Measurements from ENCODE around the gene DPH6. TPM values are rescaled to one million over a fixed set of nuclear protein-coding genes. Genes with fewer than 3 reads are reported as not detected.

The DPH6 gene
- total RNA-seq, 4 donors from 2014 or later, result 30.6 to 49.0 (median 36.8) TPM

- Histone ChIP-seq H3K27me3 (no peaks in the 10 kb centered on the region), H3K9me3 (no peaks in the 10 kb centered on the region), H3K4me3 (replicated peaks in 1 of 3) (peak overlapping the region in 2 of 3 donors; percentile 52 to 74), H3K27ac (peak overlapping the region; percentile 96 to 99 (median 99)), H3K36me3 (no peaks in the 10 kb centered on the region), H3K4me1 (peaks cover 9 to 14% of the 10 kb centered on the region in 2 donors)
- TF ChIP-seq POLR2A (IDR thresholded peaks at IDR 0.05), result no peak
- no peak for TF ChIP-seq CTCF (IDR thresholded peaks at IDR 0.05)
- DNase-seq, result peak in 1 of 2 donors; percentile 3
- 58 to 81% methylated on average over 11 to 14 of the region's 14 CpGs for WGBS, 2 donors
- intact Hi-C loops (cut with DNase I), result no loop called here
These were observed 781 bp upstream of the DPH6 start for GRCh38 chr15:35546511-35547381.

GRCh38 chr15:35545316-35545823 lies 595 bp downstream of the DPH6 start:
- Histone ChIP-seq H3K36me3 (no peaks in the 10 kb centered on the region), H3K27ac (peak overlapping the region; percentile 96 to 99 (median 99)), H3K4me1 (peaks cover 9 to 14% of the 10 kb centered on the region in 2 donors), H3K27me3 (no peaks in the 10 kb centered on the region), H3K9me3 (no peaks in the 10 kb centered on the region), H3K4me3 (replicated peaks in 1 of 3) (peak overlapping the region; percentile 52 to 89 (median 74))
- DNase-seq, result peak; percentile 47 to 49
- intact Hi-C loops (cut with DNase I), result no loop called here
- 2 to 3% methylated on average over 15 of the region's 15 CpGs for WGBS, 2 donors
- TF ChIP-seq CTCF (IDR thresholded peaks at IDR 0.05), result no peak
- TF ChIP-seq POLR2A (IDR thresholded peaks at IDR 0.05), result no peak

- TF ChIP-seq CTCF (IDR thresholded peaks at IDR 0.05) (no peak), POLR2A (IDR thresholded peaks at IDR 0.05) (no peak)
- Histone ChIP-seq H3K4me1 (peaks cover 7 to 9% of the 10 kb centered on the region in 2 donors), H3K27ac (no peak overlapping the region), H3K36me3 (peaks cover 0 to 4% of the 10 kb centered on the region in 2 donors), H3K9me3 (no peaks in the 10 kb centered on the region), H3K4me3 (replicated peaks in 1 of 3) (no peak overlapping the region), H3K27me3 (no peaks in the 10 kb centered on the region)
- WGBS, 2 donors, result 78 to 80% methylated on average over 1 of the region's 1 CpG
- intact Hi-C loops (cut with DNase I), result no loop called here
- no peak for DNase-seq
These were observed 5.1 kb downstream of the DPH6 start for GRCh38 chr15:35540885-35541284.

GRCh38 chr15:35540021-35540420 lies 5.9 kb downstream of the DPH6 start:
- Histone ChIP-seq H3K36me3 (peaks cover 0 to 4% of the 10 kb centered on the region in 2 donors), H3K9me3 (no peaks in the 10 kb centered on the region), H3K27ac (no peak overlapping the region), H3K4me1 (peaks cover 6% of the 10 kb centered on the region in 2 donors), H3K27me3 (no peaks in the 10 kb centered on the region), H3K4me3 (replicated peaks in 1 of 3) (no peak overlapping the region)
- no peak for DNase-seq
- WGBS, 2 donors, result 94 to 99% methylated on average over 2 of the region's 2 CpGs
- TF ChIP-seq CTCF (IDR thresholded peaks at IDR 0.05) (no peak), POLR2A (IDR thresholded peaks at IDR 0.05) (no peak)
- intact Hi-C loops (cut with DNase I), result no loop called here

- no peak for DNase-seq
- intact Hi-C loops (cut with DNase I), result no loop called here
These were observed 10.5 kb downstream of the DPH6 start for GRCh38 chr15:35535365-35535916.

More at GRCh38 chr15:35535365-35535916, 10.5 kb downstream of the DPH6 start:
- peaks cover 0 to 4% of the 10 kb centered on the region in 2 donors for H3K36me3 ChIP-seq
- WGBS, 2 donors, result 48 to 49% methylated on average over 2 of the region's 2 CpGs
- no peaks in the 10 kb centered on the region for H3K4me1 ChIP-seq
- no peak overlapping the region for H3K27ac ChIP-seq
- no peaks in the 10 kb centered on the region for H3K9me3 ChIP-seq
- TF ChIP-seq CTCF (IDR thresholded peaks at IDR 0.05) (no peak), POLR2A (IDR thresholded peaks at IDR 0.05) (no peak)
- H3K27me3 ChIP-seq, result no peaks in the 10 kb centered on the region
- H3K4me3 ChIP-seq (replicated peaks in 1 of 3), result no peak overlapping the region

Measured in thyroid gland (tissue), 4 donors.